ENCODE results near the gene SLC7A6. TPM values are rescaled to one million over a fixed set of nuclear protein-coding genes. Genes with fewer than 3 reads are reported as not detected.

The SLC7A6 gene
- total and polyA plus RNA-seq, 3 experiments from 2014 or later: 18.7 to 94.9 (median 91.2) TPM

DNA sequence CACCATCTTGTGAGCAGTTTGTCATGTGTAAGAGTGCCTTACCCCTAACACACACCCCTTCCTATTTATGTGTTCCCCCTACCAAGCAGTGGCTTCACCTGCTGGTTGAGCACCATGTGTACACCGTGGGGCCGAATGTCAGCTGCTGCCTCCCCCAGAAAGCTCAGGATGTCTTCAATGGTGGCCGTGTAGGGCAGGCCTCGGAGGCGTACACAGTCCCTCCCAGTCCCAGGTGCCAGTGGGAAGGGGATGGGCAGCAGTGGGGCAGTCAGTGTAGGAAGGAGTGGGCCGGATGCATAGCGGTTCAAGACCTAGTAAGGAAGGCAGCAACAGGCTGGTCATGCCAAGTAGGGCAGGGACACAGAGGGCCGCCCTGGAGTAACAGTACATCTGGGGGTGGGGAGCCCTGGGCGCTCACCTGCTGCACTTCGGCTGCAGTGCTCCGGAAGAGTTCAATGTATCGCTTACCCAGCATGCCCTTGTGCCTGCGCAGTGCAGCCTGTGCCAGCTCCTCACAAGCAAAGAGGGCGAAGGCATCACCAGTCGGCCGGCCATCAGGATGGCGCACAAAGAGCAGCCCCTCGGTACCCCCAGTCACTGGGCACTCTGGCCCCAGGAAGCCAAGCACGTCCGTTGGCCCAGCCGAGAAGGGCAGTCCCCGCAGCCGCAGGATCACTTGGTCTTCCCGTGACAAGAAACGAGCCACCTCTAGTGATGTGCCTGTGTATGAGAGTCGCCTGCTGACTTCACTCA, 32.8 kb upstream of the SLC7A6 start:
- Mint-ChIP-seq H3K27me3 (peaks cover 0 to 6% of the 10 kb centered on the region in 2 donors), H3K27ac (peak overlapping the region in 3 of 8 donors; percentile 25 to 46 (median 41)), H3K4me1 (peaks cover 23 to 40% (median 35%) of the 10 kb centered on the region in 3 donors), H3K4me3 (no peak overlapping the region), H3K9me3 (peaks cover 0 to 3% (median 0%) of the 10 kb centered on the region in 5 donors), H3K36me3 (peaks cover 0 to 37% (median 0%) of the 10 kb centered on the region in 3 donors)
- no peak overlapping the region for H3K4me3 ChIP-seq (ENCODE audit: low read length)
- no peaks in the 10 kb centered on the region for H3K27me3 ChIP-seq (ENCODE audit: insufficient read depth, low read length, poor library complexity, severe bottlenecking)
- H3K9me3 ChIP-seq (ENCODE audit: low read length): no peaks in the 10 kb centered on the region
- POLR2A ChIA-PET: no interaction called here
- H3K4me1 ChIP-seq (ENCODE audit: insufficient read depth, low read length): peaks cover 25% of the 10 kb centered on the region
- no peak overlapping the region for H3K27ac ChIP-seq (ENCODE audit: low read depth, low read length)
- CTCF ChIA-PET: interaction anchor here (1.5 kb wide), 1 partner anchor 147 kb away, joined by 6 read pairs; no protein-coding TSS in a partner anchor
- no peak for DNase-seq
- H3K36me3 ChIP-seq (ENCODE audit: insufficient read depth, low read length): peaks cover 4% of the 10 kb centered on the region

DNA sequence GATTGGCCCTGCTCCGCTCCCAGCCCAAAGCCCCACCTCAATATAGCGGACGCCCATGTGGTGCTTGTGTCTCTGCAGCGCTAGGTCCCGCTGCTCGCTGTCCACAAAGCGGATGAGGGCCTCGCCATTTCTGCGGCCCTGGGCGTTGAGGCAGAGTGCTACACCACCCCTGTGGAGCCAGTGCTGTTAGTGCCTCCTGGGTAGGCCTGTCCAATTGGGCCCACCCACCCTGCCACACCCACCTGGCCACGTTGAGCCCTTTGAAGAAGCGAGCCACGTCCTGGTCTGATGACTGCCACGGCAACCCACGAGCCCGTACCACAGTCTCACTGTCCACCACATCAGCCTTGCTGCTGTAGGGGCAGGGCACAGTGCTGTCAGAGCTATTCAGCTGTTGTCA, 32.0 kb upstream of the SLC7A6 start:
- Mint-ChIP-seq H3K4me1 (peaks cover 26 to 39% (median 33%) of the 10 kb centered on the region in 3 donors), H3K4me3 (peak overlapping the region in 1 of 7 donors; percentile 53), H3K9me3 (peaks cover 0 to 3% (median 0%) of the 10 kb centered on the region in 5 donors), H3K27me3 (peaks cover 0 to 8% of the 10 kb centered on the region in 2 donors), H3K27ac (peak overlapping the region in 2 of 8 donors; percentile 39 to 50), H3K36me3 (peaks cover 0 to 30% (median 0%) of the 10 kb centered on the region in 3 donors)
- H3K4me3 ChIP-seq (ENCODE audit: low read length): no peak overlapping the region
- H3K27me3 ChIP-seq (ENCODE audit: insufficient read depth, low read length, poor library complexity, severe bottlenecking): no peaks in the 10 kb centered on the region
- no peaks in the 10 kb centered on the region for H3K9me3 ChIP-seq (ENCODE audit: low read length)
- H3K36me3 ChIP-seq (ENCODE audit: insufficient read depth, low read length): peaks cover 4% of the 10 kb centered on the region
- ChIA-PET CTCF (interaction anchor here (1.2 to 1.4 kb wide), 2 partner anchors 164 to 233 kb away, joined by 3 read pairs; partner anchors contain the start of gene DPEP2), POLR2A (no interaction called here)
- peaks cover 23% of the 10 kb centered on the region for H3K4me1 ChIP-seq (ENCODE audit: insufficient read depth, low read length)
- no peak for DNase-seq
- H3K27ac ChIP-seq (ENCODE audit: low read depth, low read length): no peak overlapping the region

DNA sequence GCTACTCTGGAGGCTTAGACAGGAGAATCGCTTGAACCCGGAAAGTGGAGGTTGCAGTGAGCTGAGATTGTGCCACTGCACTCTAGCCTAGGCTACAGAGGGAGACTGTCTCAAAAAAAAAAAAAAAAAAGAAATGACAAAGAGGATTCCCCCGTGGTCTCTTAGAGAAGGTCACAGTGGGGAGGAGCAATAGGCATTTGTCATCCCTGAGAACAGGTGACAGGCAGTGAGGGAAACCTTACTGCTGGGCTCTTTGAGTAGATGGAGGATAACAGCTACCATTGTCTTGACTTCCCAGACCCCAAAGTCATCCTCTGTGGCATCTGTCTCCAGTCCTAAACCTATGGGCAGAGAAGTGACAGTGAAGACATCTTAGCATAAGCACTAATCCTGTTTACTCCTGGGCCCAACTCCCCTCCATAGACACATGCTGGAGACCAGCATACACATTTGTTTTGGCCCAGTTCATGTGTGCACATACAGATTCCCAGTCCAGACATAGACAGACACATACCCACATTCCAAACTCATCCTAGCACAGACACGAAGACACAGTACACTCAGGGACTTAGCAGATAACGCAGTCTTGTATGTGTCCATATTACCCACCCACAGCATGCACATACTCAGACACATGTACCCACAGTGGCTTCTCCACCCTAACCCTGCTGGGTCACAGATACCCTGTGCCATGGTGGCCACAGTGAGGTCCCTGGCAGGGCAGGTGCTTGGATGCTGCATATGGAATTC, 31.1 kb upstream of the SLC7A6 start:
- Histone ChIP-seq H3K4me1 (ENCODE audit: insufficient read depth, low read length) (peaks cover 15% of the 10 kb centered on the region), H3K36me3 (ENCODE audit: insufficient read depth, low read length) (peaks cover 4% of the 10 kb centered on the region), H3K4me3 (ENCODE audit: low read length) (no peak overlapping the region), H3K9me3 (ENCODE audit: low read length) (no peaks in the 10 kb centered on the region), H3K27ac (ENCODE audit: low read depth, low read length) (no peak overlapping the region), H3K27me3 (ENCODE audit: insufficient read depth, low read length, poor library complexity, severe bottlenecking) (no peaks in the 10 kb centered on the region)
- ChIA-PET CTCF (interaction anchor here (1.2 to 1.4 kb wide), 2 partner anchors 165 to 234 kb away, joined by 3 read pairs; partner anchors contain the start of gene DPEP2), POLR2A (interaction anchor here (0.7 kb wide), 1 partner anchor 409 kb away, joined by 4 read pairs; no protein-coding TSS in a partner anchor)
- Mint-ChIP-seq H3K9me3 (peaks cover 0 to 3% (median 0%) of the 10 kb centered on the region in 5 donors), H3K27ac (peak overlapping the region; percentile 0 to 88 (median 36)), H3K36me3 (peaks cover 0 to 28% (median 0%) of the 10 kb centered on the region in 3 donors), H3K4me3 (peak overlapping the region in 1 of 7 donors; percentile 53), H3K27me3 (peaks cover 0 to 8% of the 10 kb centered on the region in 2 donors), H3K4me1 (peaks cover 25 to 36% (median 29%) of the 10 kb centered on the region in 3 donors)
- DNase-seq: no peak

DNA sequence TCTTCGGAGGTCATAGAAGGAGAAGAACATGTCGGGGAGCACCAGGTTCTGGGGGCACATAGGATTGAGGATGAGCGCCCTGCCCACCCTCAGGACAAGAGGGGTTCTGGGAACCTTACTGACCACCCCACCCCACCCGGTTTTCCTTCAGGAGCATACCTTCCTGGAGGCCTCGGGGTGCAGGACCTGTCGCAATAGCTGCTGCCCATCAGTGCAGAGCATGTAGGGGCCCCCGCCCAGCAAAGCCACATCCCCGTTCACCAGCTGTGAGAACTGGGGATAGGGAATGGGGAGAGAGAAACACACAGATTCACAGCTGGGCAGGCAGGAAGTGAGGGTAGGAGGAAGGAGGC, 30.5 kb upstream of the SLC7A6 start:
- POLR2A ChIA-PET: interaction anchor here (0.7 kb wide), 1 partner anchor 409 kb away, joined by 4 read pairs; no protein-coding TSS in a partner anchor
- Mint-ChIP-seq H3K36me3 (peaks cover 0 to 28% (median 0%) of the 10 kb centered on the region in 3 donors), H3K4me3 (peak overlapping the region in 1 of 7 donors; percentile 8)

DNA sequence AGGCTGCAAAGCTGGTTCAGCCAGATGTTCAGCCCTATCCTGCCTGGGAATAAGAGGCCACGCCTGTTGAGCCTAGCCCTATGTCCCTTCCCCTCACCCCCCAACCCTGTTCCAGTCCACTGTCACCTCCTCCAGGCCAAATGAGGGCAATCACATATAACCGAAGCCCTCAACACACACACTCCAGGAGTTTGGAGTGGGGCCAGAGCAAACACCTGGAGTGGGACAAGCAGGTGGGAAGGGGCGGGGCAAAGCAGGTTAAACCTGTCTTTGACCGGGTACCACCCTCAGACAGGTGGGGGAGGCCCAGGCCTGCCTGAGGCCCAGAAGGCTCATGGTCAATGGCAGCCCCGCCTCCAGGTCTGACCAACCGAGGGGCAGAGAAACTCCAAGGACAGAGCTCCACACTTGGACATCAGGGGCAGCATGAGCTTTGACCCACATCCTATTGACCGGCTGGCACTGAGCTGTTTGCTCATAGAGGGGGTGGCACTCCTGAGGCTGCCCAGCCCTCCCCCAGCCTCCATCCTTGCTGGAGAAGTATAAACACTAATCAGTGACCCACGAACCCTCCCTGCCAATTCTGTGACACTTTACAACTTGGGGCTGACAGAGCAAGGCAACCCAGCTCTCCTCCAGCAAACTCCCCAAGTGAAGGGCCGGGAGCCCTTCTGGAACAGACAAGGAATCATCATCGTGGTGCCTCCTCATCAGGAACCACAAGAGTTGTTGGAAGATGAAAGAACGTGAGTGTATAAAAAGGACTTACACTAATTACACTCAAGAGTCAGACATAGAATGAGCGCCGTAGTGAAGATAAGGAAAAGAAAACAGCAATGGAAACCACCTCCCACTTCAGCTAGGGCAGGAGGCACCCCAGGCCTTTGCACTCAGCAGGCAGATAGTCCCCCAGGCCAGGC, 29.9 kb upstream of the SLC7A6 start:
- peak overlapping the region in 4 of 7 donors; percentile 42 to 84 (median 60) for H3K4me3 Mint-ChIP-seq
- H3K27ac Mint-ChIP-seq: peak overlapping the region in 5 of 8 donors; percentile 11 to 79 (median 50)

More for the DNA sequence above, 30.5 kb upstream of the SLC7A6 start:
- peaks cover 1% of the 10 kb centered on the region for H3K36me3 ChIP-seq (ENCODE audit: insufficient read depth, low read length)
- no peak overlapping the region for H3K27ac ChIP-seq (ENCODE audit: low read depth, low read length)
- H3K9me3 ChIP-seq (ENCODE audit: low read length): no peaks in the 10 kb centered on the region
- no peak overlapping the region for H3K4me3 ChIP-seq (ENCODE audit: low read length)
- peaks cover 0 to 3% (median 0%) of the 10 kb centered on the region in 5 donors for H3K9me3 Mint-ChIP-seq
- peak overlapping the region in 5 of 8 donors; percentile 0 to 83 (median 30) for H3K27ac Mint-ChIP-seq
- CTCF ChIA-PET: interaction anchor here (1.0 kb wide), 1 partner anchor 95 kb away, joined by 4 read pairs; no protein-coding TSS in a partner anchor
- H3K4me1 ChIP-seq (ENCODE audit: insufficient read depth, low read length): peaks cover 17% of the 10 kb centered on the region
- peaks cover 29 to 39% (median 31%) of the 10 kb centered on the region in 3 donors for H3K4me1 Mint-ChIP-seq
- H3K27me3 ChIP-seq (ENCODE audit: insufficient read depth, low read length, poor library complexity, severe bottlenecking): no peaks in the 10 kb centered on the region
- H3K27me3 Mint-ChIP-seq: peaks cover 0 to 8% of the 10 kb centered on the region in 2 donors
- no peak for DNase-seq

DNA sequence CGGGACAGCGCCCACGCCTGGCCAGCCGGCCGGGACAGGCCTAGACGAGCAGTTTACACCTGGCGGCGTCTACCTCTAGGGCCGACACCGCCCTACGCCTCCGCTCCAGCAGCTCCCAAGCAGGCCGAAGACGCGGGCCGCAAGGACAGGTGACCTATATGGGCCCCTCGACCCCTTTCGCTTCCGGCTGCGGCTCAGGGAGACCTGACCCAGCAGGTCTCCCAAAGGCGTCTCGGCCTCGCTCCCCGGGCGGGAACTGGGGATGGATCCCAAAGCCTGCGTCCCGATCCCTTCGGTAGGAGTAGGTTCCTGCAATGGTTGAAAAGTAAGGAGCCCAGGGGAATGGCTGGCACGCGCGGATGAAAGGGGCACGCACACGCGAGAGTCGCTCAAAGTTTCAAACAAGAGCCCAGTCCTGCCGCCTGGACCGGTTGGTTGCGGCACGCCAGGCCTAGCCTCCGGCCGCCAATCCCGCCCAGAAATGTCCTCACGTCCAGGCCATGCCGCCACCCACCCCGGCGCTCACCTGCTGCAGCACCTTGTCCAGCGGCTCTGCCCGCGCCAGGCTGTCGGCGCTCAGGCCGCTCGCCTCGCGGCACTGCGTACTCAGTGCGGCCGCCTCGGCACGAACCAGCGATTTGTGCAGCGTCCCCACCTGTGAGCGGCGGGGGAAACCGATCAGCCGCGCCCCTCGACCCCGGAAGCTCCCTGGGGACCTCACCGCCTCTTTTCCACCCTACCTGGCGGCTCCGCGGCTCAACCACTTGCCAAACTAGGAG, 29.0 kb upstream of the SLC7A6 start:
- Mint-ChIP-seq H3K27me3 (peaks cover 0 to 8% of the 10 kb centered on the region in 2 donors), H3K36me3 (peaks cover 0 to 17% (median 0%) of the 10 kb centered on the region in 3 donors), H3K4me1 (peaks cover 25 to 43% (median 27%) of the 10 kb centered on the region in 3 donors), H3K27ac (peak overlapping the region in 3 of 8 donors; percentile 26 to 50 (median 34)), H3K4me3 (peak overlapping the region in 5 of 7 donors; percentile 15 to 72 (median 42)), H3K9me3 (peaks cover 0 to 3% (median 0%) of the 10 kb centered on the region in 5 donors)
- no peak overlapping the region for H3K27ac ChIP-seq (ENCODE audit: low read depth, low read length)
- no peak overlapping the region for H3K4me3 ChIP-seq (ENCODE audit: low read length)
- no peaks in the 10 kb centered on the region for H3K9me3 ChIP-seq (ENCODE audit: low read length)
- H3K27me3 ChIP-seq (ENCODE audit: insufficient read depth, low read length, poor library complexity, severe bottlenecking): no peaks in the 10 kb centered on the region
- ChIA-PET POLR2A (interaction anchor here (0.8 to 1.9 kb wide), 4 partner anchors 10 to 150 kb away, joined by 3 to 5 read pairs (median 4); partner anchors contain the start of genes NFATC3, PLA2G15, PRMT7 and SLC7A6OS), CTCF (interaction anchor here (1.5 kb wide), 1 partner anchor 27 kb away, joined by 5 read pairs; no protein-coding TSS in a partner anchor)
- no peaks in the 10 kb centered on the region for H3K36me3 ChIP-seq (ENCODE audit: insufficient read depth, low read length)
- DNase-seq: peak in 2 of 5 donors; percentile 36 to 58
- peaks cover 22% of the 10 kb centered on the region for H3K4me1 ChIP-seq (ENCODE audit: insufficient read depth, low read length)

More for the DNA sequence above, 29.9 kb upstream of the SLC7A6 start:
- Mint-ChIP-seq H3K4me1 (peaks cover 26 to 39% (median 27%) of the 10 kb centered on the region in 3 donors), H3K36me3 (peaks cover 0 to 23% (median 0%) of the 10 kb centered on the region in 3 donors), H3K27me3 (peaks cover 0 to 8% of the 10 kb centered on the region in 2 donors), H3K9me3 (peaks cover 0 to 3% (median 0%) of the 10 kb centered on the region in 5 donors)
- Histone ChIP-seq H3K36me3 (ENCODE audit: insufficient read depth, low read length) (no peaks in the 10 kb centered on the region), H3K27ac (ENCODE audit: low read depth, low read length) (no peak overlapping the region), H3K4me3 (ENCODE audit: low read length) (no peak overlapping the region), H3K27me3 (ENCODE audit: insufficient read depth, low read length, poor library complexity, severe bottlenecking) (no peaks in the 10 kb centered on the region), H3K4me1 (ENCODE audit: insufficient read depth, low read length) (peaks cover 17% of the 10 kb centered on the region), H3K9me3 (ENCODE audit: low read length) (no peaks in the 10 kb centered on the region)
- DNase-seq: peak in 1 of 5 donors; percentile 10
- CTCF ChIA-PET: interaction anchor here (1.0 kb wide), 1 partner anchor 95 kb away, joined by 4 read pairs; no protein-coding TSS in a partner anchor
- POLR2A ChIA-PET: interaction anchor here (1.9 kb wide), 1 partner anchor 11 kb away, joined by 4 read pairs; the partner anchor contains the start of gene PLA2G15

Data from CD8-positive, alpha-beta memory T cell (primary cell).